BE2C (cell line): Measurements from ENCODE around the gene CCDC9B.

ENCODE experiments used
- DNase-seq: peaks from one replicate; pipeline ENCODE4 v3.0.0-alpha.2; 2020
- H3K27me3 ChIP-seq: fragments of 250-450 bp; sonication (Bioruptor Pico); 2 replicates; pipeline ENCODE4 v1.5.1; 2020; ENCODE audit warnings: mild to moderate bottlenecking
- H3K36me3 ChIP-seq: fragments of 250-450 bp; sonication (Bioruptor Pico); 2 replicates; pipeline ENCODE4 v1.5.1; 2020; ENCODE audit warnings: mild to moderate bottlenecking
- H3K4me1 ChIP-seq: fragments of 250-450 bp; sonication (Bioruptor Pico); 2 replicates; pipeline ENCODE4 v1.5.1; 2020
- H3K4me3 ChIP-seq: 2 replicates; pipeline ENCODE4 v1.5.1; 2011; ENCODE audit warnings: low read depth, low read length
- H3K9me3 ChIP-seq: fragments of 250-450 bp; sonication (Bioruptor Pico); 2 replicates; pipeline ENCODE4 v1.5.1; 2020
- TF ChIP-seq, protein P1 (sequence below): IDR thresholded peaks from 2 replicates; pipeline ENCODE4 v1.5.1; 2012; ENCODE audit warnings: mild to moderate bottlenecking, low read depth, low read length

The CCDC9B gene

DNA sequence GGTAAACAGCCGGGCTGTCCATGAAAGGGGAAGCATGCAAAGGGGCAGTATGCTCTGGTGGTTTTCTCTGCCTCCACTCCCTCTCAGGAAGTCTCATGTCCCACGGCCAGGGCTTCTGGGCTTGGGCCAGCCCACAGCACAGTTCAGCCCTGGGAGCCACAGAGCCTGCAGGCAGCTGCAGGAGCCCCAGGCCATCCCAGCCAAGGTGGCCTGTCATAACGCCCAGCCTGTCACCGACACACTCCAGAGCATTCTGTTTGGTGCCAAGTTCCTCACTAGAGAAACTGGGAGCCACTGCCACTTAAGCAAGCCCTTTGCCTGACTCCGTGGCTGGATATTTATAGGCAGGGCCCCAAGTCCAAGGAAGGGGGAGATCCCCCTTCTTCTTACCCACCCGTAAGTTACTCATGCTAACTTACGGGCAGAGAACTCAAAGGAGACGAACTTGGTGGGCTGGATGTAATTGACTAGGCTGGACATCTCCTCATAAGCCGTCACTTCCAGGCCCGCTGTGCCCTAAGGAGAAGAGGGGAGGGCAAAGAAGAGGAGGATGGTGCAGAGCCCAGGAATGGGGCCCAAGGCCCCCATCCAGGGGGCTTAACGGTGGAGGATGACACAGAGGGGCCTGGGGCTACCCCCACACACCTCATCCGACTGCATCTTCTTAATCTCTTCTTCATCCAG is 44.7 kb downstream of the CCDC9B start:
- Histone ChIP-seq H3K36me3 (no peaks in the 10 kb centered on the region), H3K4me3 (no peak overlapping the region), H3K9me3 (no peaks in the 10 kb centered on the region), H3K27me3 (no peaks in the 10 kb centered on the region), H3K4me1 (peaks cover 3% of the 10 kb centered on the region)
- peak; percentile 62 for DNase-seq
- TF ChIP-seq, protein P1, sequence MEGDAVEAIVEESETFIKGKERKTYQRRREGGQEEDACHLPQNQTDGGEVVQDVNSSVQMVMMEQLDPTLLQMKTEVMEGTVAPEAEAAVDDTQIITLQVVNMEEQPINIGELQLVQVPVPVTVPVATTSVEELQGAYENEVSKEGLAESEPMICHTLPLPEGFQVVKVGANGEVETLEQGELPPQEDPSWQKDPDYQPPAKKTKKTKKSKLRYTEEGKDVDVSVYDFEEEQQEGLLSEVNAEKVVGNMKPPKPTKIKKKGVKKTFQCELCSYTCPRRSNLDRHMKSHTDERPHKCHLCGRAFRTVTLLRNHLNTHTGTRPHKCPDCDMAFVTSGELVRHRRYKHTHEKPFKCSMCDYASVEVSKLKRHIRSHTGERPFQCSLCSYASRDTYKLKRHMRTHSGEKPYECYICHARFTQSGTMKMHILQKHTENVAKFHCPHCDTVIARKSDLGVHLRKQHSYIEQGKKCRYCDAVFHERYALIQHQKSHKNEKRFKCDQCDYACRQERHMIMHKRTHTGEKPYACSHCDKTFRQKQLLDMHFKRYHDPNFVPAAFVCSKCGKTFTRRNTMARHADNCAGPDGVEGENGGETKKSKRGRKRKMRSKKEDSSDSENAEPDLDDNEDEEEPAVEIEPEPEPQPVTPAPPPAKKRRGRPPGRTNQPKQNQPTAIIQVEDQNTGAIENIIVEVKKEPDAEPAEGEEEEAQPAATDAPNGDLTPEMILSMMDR: no peak

DNA sequence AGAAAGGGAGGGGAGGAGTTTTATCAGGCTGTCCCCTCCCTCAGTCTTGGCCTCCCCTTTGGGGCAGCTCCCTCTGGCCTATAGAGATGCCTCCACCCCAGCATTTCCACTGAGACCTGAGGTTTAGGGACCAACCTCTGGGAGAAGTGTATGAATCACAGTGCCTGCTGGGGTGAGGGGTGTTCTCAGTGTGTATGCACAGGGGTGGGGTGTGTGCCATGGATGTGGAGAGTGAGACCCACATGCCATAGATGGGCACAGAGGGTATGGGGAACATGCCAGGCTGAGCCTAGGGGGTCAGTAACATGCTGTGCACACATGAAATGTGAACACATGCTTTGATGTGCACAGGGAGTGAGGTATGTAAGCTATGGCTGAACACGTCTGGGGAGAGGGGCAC is 45.4 kb downstream of the CCDC9B start:
- Histone ChIP-seq H3K27me3 (no peaks in the 10 kb centered on the region), H3K36me3 (no peaks in the 10 kb centered on the region), H3K9me3 (no peaks in the 10 kb centered on the region), H3K4me1 (no peaks in the 10 kb centered on the region), H3K4me3 (no peak overlapping the region)
- TF ChIP-seq, protein P1: no peak
- no peak for DNase-seq

DNA sequence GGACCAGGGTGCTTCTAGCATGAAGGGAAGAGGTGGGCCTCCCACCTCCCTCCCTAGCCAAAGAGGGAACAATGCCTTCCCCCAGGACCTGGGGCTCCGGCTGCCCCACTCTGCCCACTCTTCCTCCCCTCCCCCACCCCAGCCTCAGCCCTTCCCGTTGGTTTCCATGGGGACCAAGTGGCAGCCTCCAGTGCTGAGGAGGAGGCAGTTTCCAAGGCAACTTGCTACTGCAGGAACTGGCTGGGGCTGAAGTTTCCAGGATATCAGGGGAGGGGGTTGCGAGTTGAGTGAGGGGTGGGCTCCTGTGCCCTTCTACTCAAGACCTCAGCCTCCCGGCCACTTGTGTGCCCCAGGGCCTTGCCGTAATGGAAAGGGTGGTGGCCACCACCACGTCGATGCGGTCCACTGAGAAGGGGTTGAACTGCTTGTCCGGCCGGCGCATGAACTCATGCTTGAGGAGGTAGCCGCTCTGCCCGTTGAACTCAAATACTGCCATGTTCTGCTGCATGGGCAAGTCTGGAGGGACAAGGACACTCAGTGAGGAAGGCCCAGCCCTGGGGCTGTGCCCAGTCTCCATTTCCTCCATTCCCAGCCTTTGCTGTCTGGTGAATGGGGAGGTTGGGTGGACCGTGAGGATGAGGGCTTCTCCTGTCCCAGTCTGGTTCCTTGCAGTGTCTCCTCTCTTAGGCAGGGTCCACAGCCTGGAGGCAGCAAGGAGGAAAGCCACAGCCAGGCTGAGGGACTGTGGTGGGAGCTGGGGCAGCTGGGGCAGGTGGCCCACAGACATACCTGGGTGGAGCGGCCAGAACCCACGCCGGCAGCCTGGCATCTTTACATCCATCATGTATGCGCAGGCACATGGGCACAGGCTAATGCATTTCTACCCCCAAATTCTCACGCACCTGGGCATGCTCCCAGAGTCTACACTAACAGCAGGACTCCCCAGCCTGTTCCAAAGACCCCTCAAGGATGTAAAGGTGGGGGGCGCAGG is 46.5 kb downstream of the CCDC9B start:
- no peaks in the 10 kb centered on the region for H3K27me3 ChIP-seq
- TF ChIP-seq, protein P1: no peak
- H3K36me3 ChIP-seq: no peaks in the 10 kb centered on the region

DNA sequence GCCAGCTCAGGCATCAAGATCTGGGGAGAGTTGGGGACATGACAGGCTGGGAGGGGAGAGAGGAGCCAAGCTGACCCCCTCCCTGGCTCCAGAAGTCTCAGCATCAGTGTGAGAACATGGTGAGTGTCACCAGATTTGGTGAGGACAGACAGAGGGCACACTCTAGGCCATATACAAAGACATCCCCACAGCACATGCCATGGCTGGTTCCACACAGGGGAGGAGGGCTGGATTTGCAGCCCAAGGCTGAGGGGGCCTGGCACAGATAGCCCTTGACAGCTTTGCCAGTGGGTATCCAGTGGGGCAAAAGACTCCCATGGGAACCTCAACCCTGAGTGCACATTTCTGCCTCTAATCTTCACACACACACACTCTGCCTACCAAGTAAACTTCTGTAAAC is 47.7 kb downstream of the CCDC9B start:
- Histone ChIP-seq H3K4me1 (no peaks in the 10 kb centered on the region), H3K27me3 (no peaks in the 10 kb centered on the region), H3K36me3 (no peaks in the 10 kb centered on the region), H3K4me3 (no peak overlapping the region), H3K9me3 (no peaks in the 10 kb centered on the region)
- no peak for DNase-seq
- TF ChIP-seq, protein P1: no peak

More for the DNA sequence above, 46.5 kb downstream of the CCDC9B start:
- H3K9me3 ChIP-seq: no peaks in the 10 kb centered on the region
- DNase-seq: no peak
- no peak overlapping the region for H3K4me3 ChIP-seq
- no peaks in the 10 kb centered on the region for H3K4me1 ChIP-seq

GRCh38 chr15:40292246-40292645 is 48.5 kb downstream of the CCDC9B start:
- H3K4me1 ChIP-seq: no peaks in the 10 kb centered on the region
- no peak overlapping the region for H3K4me3 ChIP-seq
- H3K36me3 ChIP-seq: no peaks in the 10 kb centered on the region
- TF ChIP-seq, protein P1: no peak
- DNase-seq: no peak
- no peaks in the 10 kb centered on the region for H3K9me3 ChIP-seq
- H3K27me3 ChIP-seq: no peaks in the 10 kb centered on the region
